A549 (cell line): ENCODE results near the gene THOC5. TPM values are rescaled to one million over a fixed set of nuclear protein-coding genes. Genes with fewer than 3 reads are reported as not detected.

ENCODE experiments used
- ATAC-seq, 2 experiments: fragments of 200-7000 bp in 1 of 2; fragments of >200 bp in 1 of 2; cut with Nextera tagmentation in 1 of 2; cut with Tn5 transposase in 1 of 2; 3 replicates each; pipeline versions ENCODE4 v1.8.0 to v1.9.1; 2018 to 2020; ENCODE audit warnings: mild to moderate bottlenecking in 1 of 2, moderate library complexity in 1 of 2
- CTCF ChIA-PET: fragments of 300-600 bp; sonication (Branson Sonifier 250); formaldehyde crosslinking; extraction: SDS; loops from one replicate; lab custom pipeline; 2021; ENCODE audit warnings: antibody characterized with exemption, inconsistent platforms; lab: Yijun Ruan, JAX
- POLR2A ChIA-PET: fragments of 350-600 bp; formaldehyde crosslinking; extraction: SDS; loops from one replicate; lab custom pipeline; 2021; ENCODE audit warnings: antibody characterized with exemption, inconsistent platforms; lab: Yijun Ruan, JAX
- DNase-seq, 2 experiments: peaks; one replicate each; pipeline versions ENCODE4 v3.0.0 to v3.0.0-alpha.2; 2011 to 2016; ENCODE audit warnings: low read depth in 1 of 2, low spot score in 1 of 2
- FAIRE-seq: peaks from 2 replicates; lab custom pipeline; 2011; peaks lifted over from hg19 to GRCh38; lab: Jason Lieb, UNC
- H3K27ac ChIP-seq, 2 experiments: fragments of >200 bp; sonication (Bioruptor Twin); formaldehyde crosslinking; 3 replicates each; pipeline ENCODE4 v1.5.1; 2016 to 2017
- H3K4me1 ChIP-seq: fragments of >200 bp; sonication (Bioruptor Twin); formaldehyde crosslinking; 3 replicates; pipeline ENCODE4 v1.6.1; 2016
- H3K4me2 ChIP-seq: fragments of >200 bp; sonication (Bioruptor Twin); formaldehyde crosslinking; 3 replicates; pipeline ENCODE4 v1.6.1; 2016
- H3K4me3 ChIP-seq: fragments of >200 bp; sonication (Bioruptor Twin); formaldehyde crosslinking; 3 replicates; pipeline ENCODE4 v1.5.1; 2016
- H3K9me3 ChIP-seq: fragments of >200 bp; sonication (Bioruptor Twin); formaldehyde crosslinking; 3 replicates; pipeline ENCODE4 v1.6.1; 2016
- E2F6 ChIP-seq: IDR thresholded peaks from 2 replicates; pipeline ENCODE4 v1.6.1; 2012; ENCODE audit warnings: low read depth, borderline replicate concordance
- FOSL2 ChIP-seq, 2 experiments: fragments of 450-650 bp in 1 of 2; fragments of >200 bp in 1 of 2; sonication (Bioruptor Twin) in 1 of 2; formaldehyde crosslinking; IDR thresholded peaks; 2 replicates each; pipeline versions ENCODE4 v1.5.0 to v1.6.1; 2016 to 2020; ENCODE audit warnings: mild to moderate bottlenecking in 1 of 2, moderate library complexity in 1 of 2
- FOXS1 ChIP-seq: fragments of 250-450 bp; sonication (Bioruptor Pico); IDR thresholded peaks from 2 replicates; pipeline ENCODE4 v1.5.0; 2020; ENCODE audit warnings: mild to moderate bottlenecking, moderate library complexity
- HDAC2 ChIP-seq: fragments of 200-600 bp; sonication (generic); IDR thresholded peaks from 2 replicates; pipeline ENCODE4 v1.6.1; 2016
- HES2 ChIP-seq: fragments of >200 bp; sonication (Bioruptor Twin); formaldehyde crosslinking; IDR thresholded peaks from 2 replicates; pipeline ENCODE4 v1.6.1; 2016
- HEYL ChIP-seq: fragments of 250-450 bp; sonication (Bioruptor Pico); IDR thresholded peaks from 2 replicates; pipeline ENCODE4 v1.8.0; 2021; ENCODE audit warnings: mild to moderate bottlenecking, moderate library complexity
- JUN ChIP-seq, 2 experiments: fragments of >200 bp; sonication (Bioruptor Twin); formaldehyde crosslinking; IDR thresholded peaks; 2 replicates in 1 of 2; 3 replicates in 1 of 2; pipeline ENCODE4 v1.6.1; 2016 to 2017
- KDM1A ChIP-seq: fragments of 200-600 bp; sonication (generic); IDR thresholded peaks from 2 replicates; pipeline ENCODE4 v1.6.1; 2016; ENCODE audit warnings: low read depth, mild to moderate bottlenecking
- MAX ChIP-seq: IDR thresholded peaks from 2 replicates; pipeline ENCODE4 v1.6.1; 2012
- MAZ ChIP-seq: fragments of 150-350 bp; IDR thresholded peaks from 2 replicates; pipeline ENCODE4 v1.6.1; 2014; ENCODE audit warnings: antibody characterized with exemption, low read depth, low read length, borderline replicate concordance
- NPAS2 ChIP-seq: fragments of 250-450 bp; sonication (Bioruptor Pico); IDR thresholded peaks from 2 replicates; pipeline ENCODE4 v1.8.0; 2022; ENCODE audit warnings: mild to moderate bottlenecking, moderate library complexity, borderline replicate concordance
- NR3C1 ChIP-seq: fragments of >200 bp; sonication (Bioruptor Twin); formaldehyde crosslinking; IDR thresholded peaks from 3 replicates; pipeline ENCODE4 v1.6.1; 2017
- RAD21 ChIP-seq, 2 experiments: fragments of >200 bp in 1 of 2; sonication (Bioruptor Twin) in 1 of 2; formaldehyde crosslinking in 1 of 2; IDR thresholded peaks in 1 of 2; conservative IDR thresholded peaks in 1 of 2; 2 replicates in 1 of 2; 3 replicates in 1 of 2; pipeline ENCODE4 v1.6.1; 2012 to 2018; ENCODE audit warnings: inconsistent platforms in 1 of 2
- RCOR1 ChIP-seq: fragments of 150-350 bp; IDR thresholded peaks from 2 replicates; pipeline ENCODE4 v1.6.1; 2014; ENCODE audit warnings: antibody characterized with exemption, low read length, low read depth
- SMC3 ChIP-seq: fragments of >200 bp; sonication (Bioruptor Twin); formaldehyde crosslinking; IDR thresholded peaks from 3 replicates; pipeline ENCODE4 v1.6.1; 2018; ENCODE audit warnings: inconsistent platforms
- ZNF302 ChIP-seq: fragments of 250-450 bp; sonication (Bioruptor Pico); IDR thresholded peaks from 2 replicates; pipeline ENCODE4 v1.9.0; 2021; ENCODE audit warnings: inconsistent platforms, mild to moderate bottlenecking, moderate library complexity
- ZSCAN20 ChIP-seq: fragments of 250-450 bp; sonication (Bioruptor Pico); IDR thresholded peaks from 2 replicates; pipeline ENCODE4 v1.8.0; 2022; ENCODE audit warnings: mild to moderate bottlenecking, moderate library complexity
- WGBS: methylation state at CpG from one replicate; pipeline ENCODE4 v1.1.6; 2017; ENCODE audit errors: missing lambda C conversion rate; 5-methylcytosine and 5-hydroxymethylcytosine counted together
- polyA plus RNA-seq, 4 experiments: library from polyadenylated mRNA; depleted of rRNA in 3 of 4; stranded (reverse); fragments of >200 nt; fragmentation: RNase III in 1 of 4; extraction: RNeasy Plus Mini Kit Qiagen cat#74134 plus additional on column Dnase treatment in 1 of 4; gene quantifications; 2 replicates in 3 of 4; 3 replicates in 1 of 4; pipeline ENCODE4 v1.2.3, GENCODE V29; 2011 to 2017
- TF ChIP-seq, protein P1 (sequence below): fragments of >200 bp; sonication (Bioruptor Twin); formaldehyde crosslinking; IDR thresholded peaks from 3 replicates; pipeline ENCODE4 v1.5.1; 2016
- TF ChIP-seq, protein P2 (sequence below): IDR thresholded peaks from 2 replicates; pipeline ENCODE4 v1.6.1; 2012

The THOC5 gene
- polyA plus RNA-seq, 2 of the 4 experiments (the other 2 are of a cell fraction), result 24.1 to 43.3 TPM

- no peak for TF ChIP-seq NPAS2
- TF ChIP-seq KDM1A, result no peak
- TF ChIP-seq, all 56 proteins: peak for 0
These were observed 22.8 kb downstream of the THOC5 start (continued) for GRCh38 chr22:29530716-29531115.

- WGBS, result 96% methylated on average over 7 of the region's 7 CpGs
- TF ChIP-seq MAX (no peak), HEYL (CRISPR knock-in tag) (no peak), HES2 (no peak)
- no peak overlapping the region for H3K4me2 ChIP-seq
- no peak overlapping the region for H3K27ac ChIP-seq
- no peak for DNase-seq
- FAIRE-seq, result no peak
- POLR2A ChIA-PET, result no interaction called here
- no peaks in the 10 kb centered on the region; the same call in 2 of the 3 replicates for H3K4me1 ChIP-seq
- CTCF ChIA-PET, result interaction anchor here (1.0 to 1.1 kb wide), 2 partner anchors 24 to 57 kb away, joined by 3 read pairs; no protein-coding TSS in a partner anchor
- ATAC-seq, result no peak
- H3K9me3 ChIP-seq, result no peaks in the 10 kb centered on the region
- no peak overlapping the region for H3K4me3 ChIP-seq
These were observed 25.4 kb downstream of the THOC5 start for GRCh38 chr22:29528144-29528543.

- Histone ChIP-seq H3K4me1 (no peaks in the 10 kb centered on the region; the same call in 2 of the 3 replicates), H3K27ac (no peak overlapping the region)
- TF ChIP-seq, protein P1, sequence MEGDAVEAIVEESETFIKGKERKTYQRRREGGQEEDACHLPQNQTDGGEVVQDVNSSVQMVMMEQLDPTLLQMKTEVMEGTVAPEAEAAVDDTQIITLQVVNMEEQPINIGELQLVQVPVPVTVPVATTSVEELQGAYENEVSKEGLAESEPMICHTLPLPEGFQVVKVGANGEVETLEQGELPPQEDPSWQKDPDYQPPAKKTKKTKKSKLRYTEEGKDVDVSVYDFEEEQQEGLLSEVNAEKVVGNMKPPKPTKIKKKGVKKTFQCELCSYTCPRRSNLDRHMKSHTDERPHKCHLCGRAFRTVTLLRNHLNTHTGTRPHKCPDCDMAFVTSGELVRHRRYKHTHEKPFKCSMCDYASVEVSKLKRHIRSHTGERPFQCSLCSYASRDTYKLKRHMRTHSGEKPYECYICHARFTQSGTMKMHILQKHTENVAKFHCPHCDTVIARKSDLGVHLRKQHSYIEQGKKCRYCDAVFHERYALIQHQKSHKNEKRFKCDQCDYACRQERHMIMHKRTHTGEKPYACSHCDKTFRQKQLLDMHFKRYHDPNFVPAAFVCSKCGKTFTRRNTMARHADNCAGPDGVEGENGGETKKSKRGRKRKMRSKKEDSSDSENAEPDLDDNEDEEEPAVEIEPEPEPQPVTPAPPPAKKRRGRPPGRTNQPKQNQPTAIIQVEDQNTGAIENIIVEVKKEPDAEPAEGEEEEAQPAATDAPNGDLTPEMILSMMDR, result peak; percentile 31
- TF ChIP-seq RCOR1 (no peak), ZNF302 (CRISPR knock-in tag) (no peak), SMC3 (peak; percentile 39; the same call in 2 of the 3 replicates), RAD21 (conservative IDR thresholded peaks at IDR 0.05 in 1 of 2, IDR thresholded peaks at IDR 0.05 in 1 of 2) (peak; percentile 38 to 65; a peak in 4 of 5 replicates)
- TF ChIP-seq, all 56 proteins: peak for 3
- Histone ChIP-seq H3K9me3 (no peaks in the 10 kb centered on the region), H3K4me2 (no peak overlapping the region), H3K4me3 (no peak overlapping the region)
- DNase-seq (peak; percentile 26 to 28), ATAC-seq (peak; percentile 86 to 94), FAIRE-seq (no peak)
- CTCF ChIA-PET, result interaction anchor here (0.5 to 2.8 kb wide), 19 partner anchors 8 to 202 kb away, joined by 3 to 30 read pairs (median 4); no protein-coding TSS in a partner anchor
- 8% methylated on average over 4 of the region's 5 CpGs for WGBS
- POLR2A ChIA-PET, result no interaction called here
These were observed 28.9 kb downstream of the THOC5 start for GRCh38 chr22:29524442-29525191.

GRCh38 chr22:29523761-29524160 is 29.8 kb downstream of the THOC5 start:
- no peak overlapping the region for H3K27ac ChIP-seq
- CTCF ChIA-PET, result interaction anchor here (0.5 to 2.8 kb wide), 17 partner anchors 7 to 131 kb away, joined by 3 to 30 read pairs (median 4); no protein-coding TSS in a partner anchor
- TF ChIP-seq, protein P1, result no peak
- TF ChIP-seq JUN (IDR thresholded peaks at IDR 0.05) (no peak), E2F6 (no peak), FOSL2 (IDR thresholded peaks at IDR 0.05) (no peak), FOSL2 (CRISPR knock-in tag; IDR thresholded peaks at IDR 0.05) (no peak), NR3C1 (no peak), HES2 (no peak), RCOR1 (no peak), HDAC2 (no peak), NPAS2 (no peak), MAZ (no peak), FOXS1 (CRISPR knock-in tag) (no peak), SMC3 (no peak), ZSCAN20 (no peak)
- TF ChIP-seq, protein P2, sequence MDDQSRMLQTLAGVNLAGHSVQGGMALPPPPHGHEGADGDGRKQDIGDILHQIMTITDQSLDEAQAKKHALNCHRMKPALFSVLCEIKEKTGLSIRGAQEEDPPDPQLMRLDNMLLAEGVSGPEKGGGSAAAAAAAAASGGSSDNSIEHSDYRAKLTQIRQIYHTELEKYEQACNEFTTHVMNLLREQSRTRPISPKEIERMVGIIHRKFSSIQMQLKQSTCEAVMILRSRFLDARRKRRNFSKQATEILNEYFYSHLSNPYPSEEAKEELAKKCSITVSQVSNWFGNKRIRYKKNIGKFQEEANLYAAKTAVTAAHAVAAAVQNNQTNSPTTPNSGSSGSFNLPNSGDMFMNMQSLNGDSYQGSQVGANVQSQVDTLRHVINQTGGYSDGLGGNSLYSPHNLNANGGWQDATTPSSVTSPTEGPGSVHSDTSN, result no peak
- DNase-seq (no peak), ATAC-seq (no peak), FAIRE-seq (no peak)
- 100% methylated on average over 2 of the region's 2 CpGs for WGBS
- H3K4me3 ChIP-seq, result no peak overlapping the region
- POLR2A ChIA-PET, result interaction anchor here (0.6 kb wide), 1 partner anchor 27 kb away, joined by 3 read pairs; no protein-coding TSS in a partner anchor
- no peaks in the 10 kb centered on the region for H3K9me3 ChIP-seq
- H3K4me2 ChIP-seq, result no peak overlapping the region
- no peaks in the 10 kb centered on the region; the same call in 2 of the 3 replicates for H3K4me1 ChIP-seq
